Endothelial cell of umbilical vein (primary cell): Measurements from ENCODE around the gene LDHD. TPM values are rescaled to one million over a fixed set of nuclear protein-coding genes. Genes with fewer than 3 reads are reported as not detected.

Experiments
- BruUV-seq: library from RNA; stranded (reverse); fragments of 400-500 nt; replicated peaks from 2 replicates; lab custom pipeline; 2021; lab: Mats Ljungman, UMichigan
- CTCF ChIA-PET: fragments of 300-600, 350-600 bp; sonication (Branson Sonifier 250); formaldehyde crosslinking; loops from one replicate; lab custom pipeline; 2021; ENCODE audit warnings: antibody characterized with exemption, inconsistent platforms; lab: Charles Lee
- POLR2A ChIA-PET: fragments of 300-600, 350-600 bp; sonication (Branson Sonifier 250); formaldehyde crosslinking; loops from one replicate; lab custom pipeline; 2021; ENCODE audit warnings: antibody characterized with exemption, inconsistent platforms; lab: Charles Lee
- DNase-seq: peaks from one replicate; pipeline ENCODE4 v3.0.0-alpha.2; 2011; ENCODE audit warnings: low read depth, low spot score
- FAIRE-seq: peaks from 2 replicates; lab custom pipeline; 2011; peaks lifted over from hg19 to GRCh38; lab: Jason Lieb, UNC
- H2AFZ ChIP-seq: 2 replicates; pipeline ENCODE4 v1.6.0; 2012; ENCODE audit warnings: low read depth, low read length, control low read depth, inconsistent platforms
- H3K27ac ChIP-seq: 2 replicates; pipeline ENCODE4 v1.5.1; 2011; ENCODE audit warnings: low read depth, mild to moderate bottlenecking, control low read depth, low read length, moderate library complexity; ENCODE audit not compliant: insufficient read depth
- H3K27me3 ChIP-seq, 2 experiments: 2 replicates each; pipeline versions ENCODE4 v1.6.0 to v1.6.1; 2011; ENCODE audit warnings: low read length in 2 of 2, mixed read lengths in 1 of 2; ENCODE audit not compliant: control insufficient read depth in 2 of 2, insufficient read depth in 2 of 2
- H3K36me3 ChIP-seq, 2 experiments: 2 replicates in 1 of 2; 3 replicates in 1 of 2; pipeline ENCODE4 v1.5.1; 2011; ENCODE audit warnings: low read length in 2 of 2, mild to moderate bottlenecking in 1 of 2, moderate library complexity in 1 of 2; ENCODE audit not compliant: control insufficient read depth in 2 of 2, insufficient read depth in 2 of 2; ENCODE audit errors: extremely low read depth in 1 of 2
- H3K4me1 ChIP-seq: 3 replicates; pipeline ENCODE4 v1.5.1; 2011; ENCODE audit warnings: mild to moderate bottlenecking, low read length; ENCODE audit not compliant: control insufficient read depth, insufficient read depth; ENCODE audit errors: extremely low read depth
- H3K4me2 ChIP-seq: 2 replicates; pipeline ENCODE4 v1.6.1; 2011; ENCODE audit warnings: low read length, control low read depth, mixed read lengths; ENCODE audit not compliant: insufficient read depth
- H3K4me3 ChIP-seq, 3 experiments: fragments of 200-600 bp in 1 of 3; sonication (generic), shearing (Covaris generic) in 1 of 3; replicated peaks in 1 of 3; 2 replicates each; pipeline ENCODE4 v1.5.1; 2011 to 2016; ENCODE audit warnings: control low read depth in 3 of 3, low read length in 3 of 3, mild to moderate bottlenecking in 2 of 3, inconsistent platforms in 1 of 3, low read depth in 1 of 3, moderate library complexity in 1 of 3; ENCODE audit not compliant: insufficient read depth in 1 of 3
- H3K79me2 ChIP-seq: 2 replicates; pipeline ENCODE4 v1.6.0; 2012; ENCODE audit warnings: low read length, inconsistent platforms; ENCODE audit not compliant: control insufficient read depth, insufficient read depth
- H3K9ac ChIP-seq: replicated peaks from 2 replicates; pipeline ENCODE3; 2011; ENCODE audit warnings: low read length, control low read depth; ENCODE audit not compliant: insufficient read depth; ENCODE audit errors: extremely low read depth
- H3K9me1 ChIP-seq: replicated peaks from 3 replicates; pipeline ENCODE4 v1.6.0; 2011; ENCODE audit warnings: mild to moderate bottlenecking, low read length; ENCODE audit not compliant: control insufficient read depth, insufficient read depth; ENCODE audit errors: extremely low read depth
- H3K9me3 ChIP-seq: replicated peaks from 2 replicates; pipeline ENCODE4 v1.5.1; 2012; ENCODE audit warnings: low read length, inconsistent platforms; ENCODE audit not compliant: control insufficient read depth, insufficient read depth
- H4K20me1 ChIP-seq: replicated peaks from 2 replicates; pipeline ENCODE3; 2011; ENCODE audit warnings: mild to moderate bottlenecking, low read length; ENCODE audit not compliant: control insufficient read depth, insufficient read depth; ENCODE audit errors: extremely low read depth
- EZH2 ChIP-seq: IDR thresholded peaks from 2 replicates; pipeline ENCODE4 v1.6.1; 2012; ENCODE audit warnings: borderline replicate concordance, low read depth, mild to moderate bottlenecking, moderate library complexity, low read length, inconsistent platforms; ENCODE audit not compliant: severe bottlenecking
- FOS ChIP-seq: IDR thresholded peaks from 2 replicates; pipeline ENCODE4 v1.6.1; 2011; ENCODE audit warnings: mild to moderate bottlenecking, low read length, moderate library complexity, borderline replicate concordance; ENCODE audit not compliant: insufficient read depth
- GATA2 ChIP-seq: IDR thresholded peaks from 2 replicates; pipeline ENCODE4 v1.7.0; 2011; ENCODE audit warnings: low read depth, mild to moderate bottlenecking, moderate library complexity, mixed read lengths, low read length; ENCODE audit not compliant: insufficient read length, insufficient read depth
- JUN ChIP-seq: IDR thresholded peaks from 2 replicates; pipeline ENCODE4 v1.6.1; 2011; ENCODE audit warnings: borderline replicate concordance, low read depth; ENCODE audit not compliant: insufficient read length, insufficient read depth
- MYC ChIP-seq: IDR thresholded peaks from one replicate; pipeline ENCODE4 v1.6.1; 2011; ENCODE audit warnings: mild to moderate bottlenecking, low read depth, low read length
- POLR2A ChIP-seq: IDR thresholded peaks from 2 replicates; pipeline ENCODE4 v1.6.1; 2012; ENCODE audit warnings: low read depth, mild to moderate bottlenecking, control low read depth, low read length
- POLR2AphosphoS5 ChIP-seq: IDR thresholded peaks from 2 replicates; pipeline ENCODE4 v1.6.1; 2012; ENCODE audit warnings: low read depth, mild to moderate bottlenecking, control low read depth, low read length, moderate library complexity; ENCODE audit not compliant: insufficient read depth
- dilution Hi-C: fragments of 300-500 bp; cut with MboI; formaldehyde crosslinking; loops from one replicate; pipeline ENCODE4 v1.15.0; 2019; ENCODE audit warnings: low sequenced_read_pairs; ENCODE audit not compliant: extremely low pct_ligation_motif_present
- intact Hi-C: fragments of 100-400 bp; cut with micrococcal nuclease; formaldehyde crosslinking; loops from one replicate; pipeline ENCODE4 v1.10.0; 2022
- polyA plus RNA-seq, 4 experiments: library from polyadenylated mRNA; depleted of rRNA in 3 of 4; stranded (reverse) in 3 of 4; unstranded in 1 of 4; fragments of >200 nt; gene quantifications; 2 replicates each; pipeline versions ENCODE4 v1.2.1 to v1.2.3, GENCODE V29; 2011 to 2012; ENCODE audit warnings: missing spikeins in 1 of 4
- total RNA-seq: library from RNA; stranded (reverse); gene quantifications from 2 replicates; pipeline ENCODE4 v1.2.3, GENCODE V29; 2021
- TF ChIP-seq, protein P1 (sequence below): IDR thresholded peaks from 2 replicates; pipeline ENCODE4 v1.6.1; 2011; ENCODE audit not compliant: insufficient read depth, insufficient read length
- TF ChIP-seq, protein P2 (sequence below), 2 donors: IDR thresholded peaks; 1 replicate in 1 of 2; 2 replicates in 1 of 2; pipeline ENCODE4 v1.5.1; 2011; ENCODE audit warnings: low read length in 2 of 2, mild to moderate bottlenecking in 2 of 2, moderate library complexity in 2 of 2, control low read depth in 1 of 2, inconsistent platforms in 1 of 2, low read depth in 1 of 2; ENCODE audit not compliant: insufficient read depth in 1 of 2; ENCODE audit errors: extremely low read depth in 1 of 2

The LDHD gene
- total and polyA plus RNA-seq, 2 donors (not counting 3 experiments of a cell fraction or from before 2014, with no cell fraction given), result 0.41 TPM; not detected in 1

DNA sequence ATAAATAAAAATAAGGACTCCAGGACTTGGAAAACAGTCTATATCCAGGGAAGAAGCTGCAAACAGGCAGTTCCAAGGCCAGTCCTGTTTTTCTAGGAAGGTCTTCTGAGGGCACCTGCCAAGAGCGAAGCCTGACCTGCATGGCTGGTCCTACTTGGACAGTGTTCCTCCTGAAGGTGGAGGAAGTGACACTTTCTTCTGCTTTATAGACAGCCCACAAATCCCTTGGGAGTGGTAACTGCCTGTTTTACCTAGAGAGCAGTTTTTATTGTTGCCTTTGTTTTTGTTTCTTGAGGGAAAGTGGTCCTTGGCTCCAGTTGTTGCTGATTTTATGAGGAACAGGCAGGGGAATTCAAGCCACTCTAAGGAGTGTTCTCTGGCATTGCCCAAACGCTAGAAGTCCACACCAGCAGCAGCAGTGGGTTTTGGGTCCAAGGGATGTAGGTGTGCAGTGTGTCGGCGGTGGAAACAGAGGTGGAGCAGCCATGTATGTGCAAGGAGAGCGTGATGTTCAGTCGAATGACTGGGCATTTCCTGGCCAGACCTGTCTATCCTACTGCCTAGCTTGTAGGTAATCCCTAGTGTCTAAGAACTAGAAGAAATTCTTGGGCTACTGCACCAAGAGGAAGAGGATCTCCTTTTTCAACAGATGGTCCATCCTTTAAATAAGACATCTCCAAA is 35.3 kb downstream of the LDHD start:
- no peak for DNase-seq
- Histone ChIP-seq H3K27ac (no peak overlapping the region), H3K9me3 (no peaks in the 10 kb centered on the region), H3K27me3 (no peaks in the 10 kb centered on the region), H3K9ac (no peak overlapping the region), H4K20me1 (no peaks in the 10 kb centered on the region), H3K4me2 (no peak overlapping the region), H3K4me1 (peaks cover 3% of the 10 kb centered on the region), H3K9me1 (no peaks in the 10 kb centered on the region), H2AFZ (no peak overlapping the region), H3K36me3 (no peaks in the 10 kb centered on the region), H3K4me3 (no peak overlapping the region), H3K79me2 (peaks cover 28% of the 10 kb centered on the region)
- CTCF ChIA-PET, result interaction anchor here (1.4 kb wide), 1 partner anchor 30 kb away, joined by 5 read pairs; no protein-coding TSS in a partner anchor
- TF ChIP-seq POLR2AphosphoS5 (no peak), MYC (no peak), FOS (no peak), POLR2A (no peak), EZH2 (no peak), GATA2 (no peak), JUN (no peak)
- TF ChIP-seq, protein P1, sequence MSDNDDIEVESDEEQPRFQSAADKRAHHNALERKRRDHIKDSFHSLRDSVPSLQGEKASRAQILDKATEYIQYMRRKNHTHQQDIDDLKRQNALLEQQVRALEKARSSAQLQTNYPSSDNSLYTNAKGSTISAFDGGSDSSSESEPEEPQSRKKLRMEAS, result no peak
- TF ChIP-seq, protein P2, sequence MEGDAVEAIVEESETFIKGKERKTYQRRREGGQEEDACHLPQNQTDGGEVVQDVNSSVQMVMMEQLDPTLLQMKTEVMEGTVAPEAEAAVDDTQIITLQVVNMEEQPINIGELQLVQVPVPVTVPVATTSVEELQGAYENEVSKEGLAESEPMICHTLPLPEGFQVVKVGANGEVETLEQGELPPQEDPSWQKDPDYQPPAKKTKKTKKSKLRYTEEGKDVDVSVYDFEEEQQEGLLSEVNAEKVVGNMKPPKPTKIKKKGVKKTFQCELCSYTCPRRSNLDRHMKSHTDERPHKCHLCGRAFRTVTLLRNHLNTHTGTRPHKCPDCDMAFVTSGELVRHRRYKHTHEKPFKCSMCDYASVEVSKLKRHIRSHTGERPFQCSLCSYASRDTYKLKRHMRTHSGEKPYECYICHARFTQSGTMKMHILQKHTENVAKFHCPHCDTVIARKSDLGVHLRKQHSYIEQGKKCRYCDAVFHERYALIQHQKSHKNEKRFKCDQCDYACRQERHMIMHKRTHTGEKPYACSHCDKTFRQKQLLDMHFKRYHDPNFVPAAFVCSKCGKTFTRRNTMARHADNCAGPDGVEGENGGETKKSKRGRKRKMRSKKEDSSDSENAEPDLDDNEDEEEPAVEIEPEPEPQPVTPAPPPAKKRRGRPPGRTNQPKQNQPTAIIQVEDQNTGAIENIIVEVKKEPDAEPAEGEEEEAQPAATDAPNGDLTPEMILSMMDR (IDR thresholded peaks at IDR 0.05; ENCODE audit: extremely low read depth in 1 of 2, insufficient read depth in 1 of 2, low read depth in 1 of 2, low read length in 2 of 2), result no peak
- BruUV-seq, result no TSS peak
- dilution Hi-C loops (no loop called here), intact Hi-C loops (no loop called here)
- POLR2A ChIA-PET, result no interaction called here
- no peak for FAIRE-seq
